Progenitor cell of endocrine pancreas (in vitro differentiated cells): ENCODE data around the gene SMARCC1. TPM values are rescaled to one million over a fixed set of nuclear protein-coding genes. Genes with fewer than 3 reads are reported as not detected.
"Not testable (repeated sequence)": the region's sequence is repeated elsewhere in the genome, so short reads cannot be mapped to it uniquely, and the experiment has no call there.

Experiments
- DNase-seq: peaks from one replicate; pipeline ENCODE4 v3.0.0; 2021; ENCODE audit warnings: low spot score; ENCODE audit not compliant: unreplicated experiment
- H3K27ac Mint-ChIP-seq: 2 replicates; pipeline ENCODE4 v1.8.0; 2021; ENCODE audit warnings: mild to moderate bottlenecking, moderate library complexity, mixed read lengths
- H3K27me3 Mint-ChIP-seq: 2 replicates; pipeline ENCODE4 v1.8.0; 2021; ENCODE audit warnings: mixed read lengths
- H3K36me3 Mint-ChIP-seq: 2 replicates; pipeline ENCODE4 v1.8.0; 2022; ENCODE audit warnings: mixed read lengths; ENCODE audit not compliant: insufficient read depth
- H3K4me1 Mint-ChIP-seq: 2 replicates; pipeline ENCODE4 v1.8.0; 2021; ENCODE audit warnings: low read depth, mixed read lengths
- H3K4me3 Mint-ChIP-seq: 2 replicates; pipeline ENCODE4 v1.8.0; 2021; ENCODE audit warnings: low read depth, mild to moderate bottlenecking, moderate library complexity, mixed read lengths
- H3K9me3 Mint-ChIP-seq: 2 replicates; pipeline ENCODE4 v1.8.0; 2021; ENCODE audit warnings: low read depth, mixed read lengths
- total RNA-seq: library from RNA; stranded (reverse); gene quantifications from 2 replicates; pipeline ENCODE4 v1.2.1, GENCODE V29; 2021
- TF ChIP-seq, protein P1 (sequence below): fragments of 200-600 bp; sonication (generic); IDR thresholded peaks from one replicate; pipeline ENCODE4 v1.5.0; 2021; ENCODE audit warnings: antibody characterized with exemption, mild to moderate bottlenecking; ENCODE audit not compliant: unreplicated experiment

SMARCC1 gene
- total RNA-seq, 1 donor from 2014 or later = 257 TPM

GRCh38 chr3:47762233-47762632, 19.5 kb downstream of the SMARCC1 start:
- DNase-seq = no peak

DNA sequence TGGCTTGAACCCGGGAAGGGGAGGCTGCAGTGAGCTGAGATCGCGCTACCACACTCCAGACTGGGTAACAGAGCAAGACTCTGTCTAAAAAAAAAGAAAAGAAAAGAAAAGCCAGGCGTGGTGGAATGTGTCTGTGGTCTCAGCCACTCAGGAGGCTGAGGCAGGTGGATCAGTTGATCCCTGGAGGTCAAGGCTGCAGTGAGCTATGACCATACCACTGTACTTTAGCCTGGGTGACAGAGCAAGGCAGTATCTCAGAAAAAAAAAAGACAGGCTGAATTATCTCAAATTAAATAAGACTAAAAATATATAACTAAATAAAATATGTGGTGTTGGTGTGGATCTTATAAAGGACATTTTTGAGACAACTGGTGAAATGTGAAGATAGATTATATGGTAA, 20.6 kb downstream of the SMARCC1 start:
- H3K9me3 Mint-ChIP-seq = no peaks in the 10 kb centered on the region
- TF ChIP-seq, protein P1, sequence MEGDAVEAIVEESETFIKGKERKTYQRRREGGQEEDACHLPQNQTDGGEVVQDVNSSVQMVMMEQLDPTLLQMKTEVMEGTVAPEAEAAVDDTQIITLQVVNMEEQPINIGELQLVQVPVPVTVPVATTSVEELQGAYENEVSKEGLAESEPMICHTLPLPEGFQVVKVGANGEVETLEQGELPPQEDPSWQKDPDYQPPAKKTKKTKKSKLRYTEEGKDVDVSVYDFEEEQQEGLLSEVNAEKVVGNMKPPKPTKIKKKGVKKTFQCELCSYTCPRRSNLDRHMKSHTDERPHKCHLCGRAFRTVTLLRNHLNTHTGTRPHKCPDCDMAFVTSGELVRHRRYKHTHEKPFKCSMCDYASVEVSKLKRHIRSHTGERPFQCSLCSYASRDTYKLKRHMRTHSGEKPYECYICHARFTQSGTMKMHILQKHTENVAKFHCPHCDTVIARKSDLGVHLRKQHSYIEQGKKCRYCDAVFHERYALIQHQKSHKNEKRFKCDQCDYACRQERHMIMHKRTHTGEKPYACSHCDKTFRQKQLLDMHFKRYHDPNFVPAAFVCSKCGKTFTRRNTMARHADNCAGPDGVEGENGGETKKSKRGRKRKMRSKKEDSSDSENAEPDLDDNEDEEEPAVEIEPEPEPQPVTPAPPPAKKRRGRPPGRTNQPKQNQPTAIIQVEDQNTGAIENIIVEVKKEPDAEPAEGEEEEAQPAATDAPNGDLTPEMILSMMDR = no peak
- no peak for DNase-seq
- no peak overlapping the region for H3K27ac Mint-ChIP-seq
- H3K4me1 Mint-ChIP-seq = no peaks in the 10 kb centered on the region
- no peak overlapping the region for H3K4me3 Mint-ChIP-seq
- H3K36me3 Mint-ChIP-seq = peaks cover 23% of the 10 kb centered on the region
- no peaks in the 10 kb centered on the region for H3K27me3 Mint-ChIP-seq

More at GRCh38 chr3:47762233-47762632, 19.5 kb downstream of the SMARCC1 start:
- H3K27me3 Mint-ChIP-seq = no peaks in the 10 kb centered on the region
- peaks cover 18% of the 10 kb centered on the region for H3K36me3 Mint-ChIP-seq
- H3K4me3 Mint-ChIP-seq = no peak overlapping the region
- H3K4me1 Mint-ChIP-seq = no peaks in the 10 kb centered on the region
- peak overlapping the region; percentile 18 for H3K27ac Mint-ChIP-seq
- no peaks in the 10 kb centered on the region for H3K9me3 Mint-ChIP-seq
- TF ChIP-seq, protein P1 = no peak

- DNase-seq, H3K4me1 Mint-ChIP-seq, H3K4me3 Mint-ChIP-seq, H3K9me3 Mint-ChIP-seq, H3K27me3 Mint-ChIP-seq: not testable (repeated sequence)
- peak overlapping the region; percentile 62 for H3K27ac Mint-ChIP-seq
- peaks cover 21% of the 10 kb centered on the region for H3K36me3 Mint-ChIP-seq
Observed at GRCh38 chr3:47760207-47760606, 21.5 kb downstream of the SMARCC1 start.

DNA sequence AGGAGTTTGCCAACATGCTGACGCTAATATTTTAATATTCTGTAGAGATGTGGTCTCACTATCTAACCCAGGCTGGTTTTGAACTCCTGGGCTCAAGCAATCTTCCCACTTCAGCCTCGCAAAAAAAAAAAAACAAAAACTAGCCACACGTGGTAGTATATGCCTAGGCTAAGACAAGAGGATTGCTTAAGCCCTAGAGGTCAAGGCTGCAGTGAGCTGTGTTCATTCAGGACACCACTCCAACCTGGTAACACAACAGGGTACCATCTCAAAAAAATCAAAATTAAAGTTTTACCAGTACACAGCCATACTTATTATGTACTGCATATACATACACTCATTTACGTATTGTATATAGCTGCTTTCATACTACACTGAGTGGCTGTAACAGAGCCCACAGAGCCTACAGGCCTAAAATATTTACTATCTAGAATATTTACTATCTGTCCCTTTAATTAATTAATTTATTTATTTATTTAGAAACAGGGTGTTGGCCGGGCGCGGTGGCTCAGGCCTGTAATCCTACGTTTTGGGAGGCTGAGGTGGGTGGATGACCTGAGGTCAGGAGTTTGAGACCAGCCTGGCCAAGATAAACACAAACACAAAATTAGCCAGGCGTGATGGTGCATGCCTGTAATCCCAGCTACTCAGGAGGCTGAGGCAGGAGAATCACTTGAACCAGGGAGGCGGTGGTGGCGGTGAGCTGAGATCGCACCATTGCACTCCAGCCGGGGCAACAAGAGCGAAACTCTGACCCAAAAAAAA, 23.2 kb downstream of the SMARCC1 start:
- Mint-ChIP-seq H3K9me3 (no peaks in the 10 kb centered on the region), H3K27ac (no peak overlapping the region), H3K36me3 (peaks cover 19% of the 10 kb centered on the region)

DNA sequence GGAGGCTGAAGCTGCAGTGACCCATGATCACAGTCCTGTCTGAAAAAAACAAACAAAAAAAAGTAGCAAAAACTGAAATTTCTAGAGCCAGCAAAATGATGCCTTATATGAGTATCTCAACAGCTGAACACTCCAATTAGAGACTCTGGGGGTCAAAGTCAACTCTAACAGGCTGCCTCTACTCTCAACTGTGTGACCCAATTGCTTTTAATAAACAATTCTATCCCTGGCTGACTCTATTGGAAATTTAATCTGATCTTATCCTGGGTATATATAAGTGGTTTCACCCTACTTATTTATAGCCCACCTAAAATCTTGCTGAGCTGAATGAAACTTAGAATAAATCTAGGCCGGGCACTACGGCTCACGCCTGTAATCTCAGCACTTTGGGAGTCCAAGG, 29.0 kb downstream of the SMARCC1 start:
- H3K36me3 Mint-ChIP-seq = peaks cover 15% of the 10 kb centered on the region
- H3K27ac Mint-ChIP-seq = peak overlapping the region; percentile 41
- H3K4me3 Mint-ChIP-seq = no peak overlapping the region
- TF ChIP-seq, protein P1 = no peak
- H3K27me3 Mint-ChIP-seq = no peaks in the 10 kb centered on the region
- H3K9me3 Mint-ChIP-seq = no peaks in the 10 kb centered on the region
- no peak for DNase-seq
- H3K4me1 Mint-ChIP-seq = no peaks in the 10 kb centered on the region

More for the DNA sequence above, 23.2 kb downstream of the SMARCC1 start:
- Mint-ChIP-seq H3K27me3 (no peaks in the 10 kb centered on the region), H3K4me3 (no peak overlapping the region), H3K4me1 (no peaks in the 10 kb centered on the region)
- no peak for DNase-seq
- TF ChIP-seq, protein P1 = no peak

- not testable (repeated sequence) for H3K9me3 Mint-ChIP-seq, DNase-seq, H3K4me3 Mint-ChIP-seq, H3K36me3 Mint-ChIP-seq, H3K27me3 Mint-ChIP-seq, H3K27ac Mint-ChIP-seq, H3K4me1 Mint-ChIP-seq
Observed at GRCh38 chr3:47750811-47751354, 30.8 kb downstream of the SMARCC1 start.
